Stimulated activated CD8-positive, alpha-beta memory T cell treated with anti-CD3 and anti-CD28 coated beads, Interleukin-7, amount 100 ng/mL, for 4 hours (primary cell): ENCODE measurements around the gene OSGIN1.

Experiments
- DNase-seq, 2 donors: peaks; one replicate each; pipeline ENCODE4 v3.0.0-alpha.2; 2020; ENCODE audit warnings: low read depth in 2 of 2

Gene OSGIN1

GRCh38 chr16:83925957-83926725, 26.9 kb upstream of the OSGIN1 start:
- DNase-seq: no peak

GRCh38 chr16:83926726-83927397, 26.2 kb upstream of the OSGIN1 start:
- DNase-seq: peak in 1 of 2 donors; percentile 27

GRCh38 chr16:83928341-83929055, 24.5 kb upstream of the OSGIN1 start:
- no peak for DNase-seq

- DNase-seq: no peak
These were observed 23.1 kb upstream of the OSGIN1 start for GRCh38 chr16:83929811-83930555.

GRCh38 chr16:83930730-83931500, 22.1 kb upstream of the OSGIN1 start:
- DNase-seq: no peak

- DNase-seq: no peak
These were observed 21.5 kb upstream of the OSGIN1 start for GRCh38 chr16:83931556-83931955.

GRCh38 chr16:83932304-83932703, 20.7 kb upstream of the OSGIN1 start:
- no peak for DNase-seq

- no peak for DNase-seq
These were observed 19.9 kb upstream of the OSGIN1 start for GRCh38 chr16:83932955-83933673.

- DNase-seq: no peak
These were observed 19.0 kb upstream of the OSGIN1 start for GRCh38 chr16:83933885-83934683.

GRCh38 chr16:83934684-83934977, 18.4 kb upstream of the OSGIN1 start:
- no peak for DNase-seq

- DNase-seq: no peak
These were observed 17.8 kb upstream of the OSGIN1 start for GRCh38 chr16:83935005-83935857.

- no peak for DNase-seq
These were observed 17.2 kb upstream of the OSGIN1 start for GRCh38 chr16:83935858-83936255.

- no peak for DNase-seq
These were observed 16.4 kb upstream of the OSGIN1 start for GRCh38 chr16:83936581-83937165.

GRCh38 chr16:83937267-83937666, 15.8 kb upstream of the OSGIN1 start:
- no peak for DNase-seq

- no peak for DNase-seq
These were observed 14.8 kb upstream of the OSGIN1 start for GRCh38 chr16:83937922-83938885.

- DNase-seq: no peak
These were observed 13.7 kb upstream of the OSGIN1 start for GRCh38 chr16:83939266-83939855.

GRCh38 chr16:83940119-83940518, 12.9 kb upstream of the OSGIN1 start:
- no peak for DNase-seq
